ENCODE results near the gene TSC2.

GRCh38 chr16:2057438-2057837 is 9.7 kb downstream of the TSC2 start:
- no peak for TF ChIP-seq CTCF (conservative IDR thresholded peaks at IDR 0.05 in 1 of 2, IDR thresholded peaks at IDR 0.05 in 1 of 2; ENCODE audit: low read depth in 1 of 2, low read length in 2 of 2)
- TF ChIP-seq EZH2 (IDR thresholded peaks at IDR 0.05; ENCODE audit: low read length, missing control alignments) = no peak
